ENCODE results near the gene DYRK4. TPM values are rescaled to one million over a fixed set of nuclear protein-coding genes. Genes with fewer than 3 reads are reported as not detected.
A peak's percentile ranks its signal among the peaks of the same experiment; 100 is the strongest.

The DYRK4 gene
- total and polyA plus RNA-seq, 2 donors from 2014 or later: 32.8 to 49.0 TPM

GRCh38 chr12:4645023-4645422 is 83.0 kb downstream of the DYRK4 start:
- Histone ChIP-seq H3K9ac (ENCODE audit: low read length in 3 of 3) (no peak overlapping the region), H3K4me1 (ENCODE audit: control insufficient read depth in 2 of 3, insufficient read depth in 2 of 3, low read depth in 1 of 3, low read length in 3 of 3) (peaks cover 4 to 5% (median 4%) of the 10 kb centered on the region in 3 donors), H3K9me3 (ENCODE audit: control insufficient read depth in 2 of 3, insufficient read depth in 1 of 3, low read length in 3 of 3) (no peaks in the 10 kb centered on the region), H3K4me3 (ENCODE audit: low read length in 3 of 3) (no peak overlapping the region), H3K27me3 (ENCODE audit: control insufficient read depth, insufficient read depth, low read length) (no peaks in the 10 kb centered on the region), H3K36me3 (ENCODE audit: control insufficient read depth in 2 of 3, insufficient read depth in 3 of 3, low read length in 3 of 3) (no peaks in the 10 kb centered on the region), H3K27ac (ENCODE audit: low read depth in 2 of 2, low read length in 2 of 2) (no peak overlapping the region)
- no peak for DNase-seq
- intact Hi-C loops (cut with DNase I): no loop called here
- no peak for TF ChIP-seq CTCF (IDR thresholded peaks at IDR 0.05; ENCODE audit: borderline replicate concordance, extremely low read depth, insufficient read depth)
- FAIRE-seq: no peak

GRCh38 chr12:4648104-4648500 is 86.1 kb downstream of the DYRK4 start:
- H3K36me3 ChIP-seq (ENCODE audit: control insufficient read depth in 2 of 3, insufficient read depth in 3 of 3, low read length in 3 of 3): no peaks in the 10 kb centered on the region
- H3K9me3 ChIP-seq (ENCODE audit: control insufficient read depth in 2 of 3, insufficient read depth in 1 of 3, low read length in 3 of 3): no peaks in the 10 kb centered on the region
- FAIRE-seq (no peak), DNase-seq (no peak)
- H3K4me3 ChIP-seq (ENCODE audit: low read length in 3 of 3): peak overlapping the region; percentile 98 to 99 (median 99)
- intact Hi-C loops (cut with DNase I): no loop called here
- peaks cover 5 to 14% (median 10%) of the 10 kb centered on the region in 3 donors for H3K4me1 ChIP-seq (ENCODE audit: control insufficient read depth in 2 of 3, insufficient read depth in 2 of 3, low read depth in 1 of 3, low read length in 3 of 3)
- H3K9ac ChIP-seq (ENCODE audit: low read length in 3 of 3): peak overlapping the region; percentile 92 to 99 (median 96)
- TF ChIP-seq CTCF (IDR thresholded peaks at IDR 0.05; ENCODE audit: borderline replicate concordance, extremely low read depth, insufficient read depth): no peak
- no peaks in the 10 kb centered on the region for H3K27me3 ChIP-seq (ENCODE audit: control insufficient read depth, insufficient read depth, low read length)
- peak overlapping the region in 1 of 2 donors; percentile 93 for H3K27ac ChIP-seq (ENCODE audit: low read depth in 2 of 2, low read length in 2 of 2)

DNA sequence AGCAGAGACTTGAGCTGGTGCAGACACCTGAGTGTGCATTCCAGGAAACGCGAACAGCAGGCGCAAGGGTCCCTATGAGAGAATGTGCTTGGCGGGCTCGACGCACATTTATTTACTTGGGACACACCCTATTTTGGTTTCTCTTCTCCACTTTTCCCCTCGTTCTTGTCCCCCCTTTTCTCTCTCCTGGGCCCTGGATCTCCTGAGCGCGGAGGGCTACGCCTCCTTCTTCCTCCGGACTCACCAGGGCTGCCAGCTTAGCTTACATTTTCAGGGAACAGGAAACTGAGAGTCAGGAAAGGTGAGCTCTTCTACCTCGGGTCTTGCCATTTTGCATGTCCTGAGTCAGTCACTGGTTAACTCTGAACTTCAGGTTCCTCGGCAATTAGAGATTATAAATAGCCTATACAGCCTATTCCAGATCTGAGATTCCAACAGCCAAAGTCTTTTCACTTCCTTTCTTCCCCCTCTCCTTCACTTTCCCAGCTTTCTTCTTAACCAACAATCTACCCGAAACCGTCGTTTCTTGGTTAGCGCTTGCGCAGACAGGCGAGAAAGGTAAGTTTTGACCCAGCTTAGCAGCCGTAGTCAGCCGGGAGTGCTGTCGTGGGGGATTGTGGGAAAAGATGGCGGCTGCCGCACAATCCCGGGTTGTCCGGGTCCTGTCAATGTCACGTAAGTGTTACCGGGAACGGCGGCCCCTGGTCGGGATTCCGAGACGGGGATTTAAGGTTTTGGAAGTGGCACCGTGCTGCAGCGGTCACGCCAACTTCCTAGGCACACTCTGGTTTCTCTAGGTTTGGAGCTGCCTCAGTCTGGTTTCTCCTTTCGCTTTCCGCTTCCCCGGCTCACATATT is 86.7 kb downstream of the DYRK4 start, which contains the start of the genes AKAP3 and NDUFA9:
AKAP3 (minus strand) TSS at position 551 of the 857 bp plus-strand sequence. CDS start 10,855 bp downstream, outside the sequence.
NDUFA9 (plus strand) TSS at position 614 of the 857 bp plus-strand sequence; CDS start at position 627, 13 bp downstream.
- Histone ChIP-seq H3K27ac (ENCODE audit: low read depth in 2 of 2, low read length in 2 of 2) (peak within 1 kb of the TSS; percentile 84 to 93), H3K9ac (ENCODE audit: low read length in 3 of 3) (peak within 1 kb of the TSS; percentile 92 to 99 (median 96)), H3K9me3 (ENCODE audit: control insufficient read depth in 2 of 3, insufficient read depth in 1 of 3, low read length in 3 of 3) (no peaks in the 10 kb centered on the region), H3K36me3 (ENCODE audit: control insufficient read depth in 2 of 3, insufficient read depth in 3 of 3, low read length in 3 of 3) (no peaks in the 10 kb centered on the region), H3K4me1 (ENCODE audit: control insufficient read depth in 2 of 3, insufficient read depth in 2 of 3, low read depth in 1 of 3, low read length in 3 of 3) (peaks cover 5 to 14% (median 10%) of the 10 kb centered on the region in 3 donors), H3K4me3 (ENCODE audit: low read length in 3 of 3) (peak within 1 kb of the TSS; percentile 98 to 99 (median 99)), H3K27me3 (ENCODE audit: control insufficient read depth, insufficient read depth, low read length) (no peaks in the 10 kb centered on the region)
- TF ChIP-seq CTCF (IDR thresholded peaks at IDR 0.05; ENCODE audit: borderline replicate concordance, extremely low read depth, insufficient read depth): no peak
- no peak for FAIRE-seq
- intact Hi-C loops (cut with DNase I): no loop called here
- peak; percentile 89 to 96 (median 91) for DNase-seq

All from kidney (tissue), 14 donors.